NOMO-1 (cell line): ENCODE data around the gene ATP6V0A4.
"Not testable (repeated sequence)": the region's sequence is repeated elsewhere in the genome, so short reads cannot be mapped to it uniquely, and the experiment has no call there.

Experiments
- DNase-seq, 2 experiments: peaks; one replicate each; lab custom pipeline; 2025; ENCODE audit not compliant: unreplicated experiment in 2 of 2; lab: John Stamatoyannopoulos, UW

The ATP6V0A4 gene

GRCh38 chr7:138710536-138711385, 87.2 kb downstream of the ATP6V0A4 start:
- no peak for DNase-seq

- DNase-seq, result no peak
Measured at GRCh38 chr7:138705167-138705566, 92.8 kb downstream of the ATP6V0A4 start.

GRCh38 chr7:138701537-138701923, 96.5 kb downstream of the ATP6V0A4 start:
- no peak for DNase-seq

GRCh38 chr7:138700857-138701536, 97.0 kb downstream of the ATP6V0A4 start, which contains the start of gene SVOPL:
Gene SVOPL (minus strand): TSS chr7:138701362. CDS start chr7:138679045, 22,317 bp downstream.
- no peak for DNase-seq

GRCh38 chr7:138699661-138700060, 98.3 kb downstream of the ATP6V0A4 start:
- no peak for DNase-seq

- no peak for DNase-seq
Measured at GRCh38 chr7:138698281-138698680, 99.7 kb downstream of the ATP6V0A4 start.

GRCh38 chr7:138697535-138698182, 100.3 kb downstream of the ATP6V0A4 start:
- DNase-seq, result no peak

GRCh38 chr7:138695776-138696175, 102.2 kb downstream of the ATP6V0A4 start:
- DNase-seq, result not testable (repeated sequence)

- DNase-seq, result no peak
Measured at GRCh38 chr7:138695106-138695505, 102.9 kb downstream of the ATP6V0A4 start.

GRCh38 chr7:138691178-138691577, 106.8 kb downstream of the ATP6V0A4 start:
- DNase-seq, result no peak

- DNase-seq, result no peak
Measured at GRCh38 chr7:138690495-138690894, 107.5 kb downstream of the ATP6V0A4 start.

- not testable (repeated sequence) for DNase-seq
Measured at GRCh38 chr7:138688037-138688436, 110.0 kb downstream of the ATP6V0A4 start.

GRCh38 chr7:138684340-138684739, 113.7 kb downstream of the ATP6V0A4 start:
- no peak for DNase-seq

GRCh38 chr7:138679793-138680192, 118.2 kb downstream of the ATP6V0A4 start:
- DNase-seq, result no peak

GRCh38 chr7:138670594-138670993, 127.4 kb downstream of the ATP6V0A4 start:
- no peak for DNase-seq

- DNase-seq, result no peak
Measured at GRCh38 chr7:138669364-138669763, 128.6 kb downstream of the ATP6V0A4 start.

- no peak for DNase-seq
Measured at GRCh38 chr7:138668946-138669345, 129.1 kb downstream of the ATP6V0A4 start.

GRCh38 chr7:138668229-138668596, 129.8 kb downstream of the ATP6V0A4 start:
- DNase-seq, result no peak

- DNase-seq, result no peak
Measured at GRCh38 chr7:138667535-138668228, 130.3 kb downstream of the ATP6V0A4 start.

- no peak for DNase-seq
Measured at GRCh38 chr7:138666385-138666784, 131.6 kb downstream of the ATP6V0A4 start.

- no peak for DNase-seq
Measured at GRCh38 chr7:138665669-138666140, 132.3 kb downstream of the ATP6V0A4 start.
